ENCODE measurements around the gene RALGAPA1.
"Not testable (repeated sequence)": the region's sequence is repeated elsewhere in the genome, so short reads cannot be mapped to it uniquely, and the experiment has no call there.

GRCh38 chr14:35777550-35777949 is 31.5 kb downstream of the RALGAPA1 start:
- TF ChIP-seq CTCF (IDR thresholded peaks at IDR 0.05); EZH2 (IDR thresholded peaks at IDR 0.05; ENCODE audit: borderline replicate concordance, insufficient read depth, low read depth, low read length, poor library complexity, severe bottlenecking): not testable (repeated sequence)
